Measurements from ENCODE around the gene GCNT3.

The GCNT3 gene, protein sequence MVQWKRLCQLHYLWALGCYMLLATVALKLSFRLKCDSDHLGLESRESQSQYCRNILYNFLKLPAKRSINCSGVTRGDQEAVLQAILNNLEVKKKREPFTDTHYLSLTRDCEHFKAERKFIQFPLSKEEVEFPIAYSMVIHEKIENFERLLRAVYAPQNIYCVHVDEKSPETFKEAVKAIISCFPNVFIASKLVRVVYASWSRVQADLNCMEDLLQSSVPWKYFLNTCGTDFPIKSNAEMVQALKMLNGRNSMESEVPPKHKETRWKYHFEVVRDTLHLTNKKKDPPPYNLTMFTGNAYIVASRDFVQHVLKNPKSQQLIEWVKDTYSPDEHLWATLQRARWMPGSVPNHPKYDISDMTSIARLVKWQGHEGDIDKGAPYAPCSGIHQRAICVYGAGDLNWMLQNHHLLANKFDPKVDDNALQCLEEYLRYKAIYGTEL

DNA sequence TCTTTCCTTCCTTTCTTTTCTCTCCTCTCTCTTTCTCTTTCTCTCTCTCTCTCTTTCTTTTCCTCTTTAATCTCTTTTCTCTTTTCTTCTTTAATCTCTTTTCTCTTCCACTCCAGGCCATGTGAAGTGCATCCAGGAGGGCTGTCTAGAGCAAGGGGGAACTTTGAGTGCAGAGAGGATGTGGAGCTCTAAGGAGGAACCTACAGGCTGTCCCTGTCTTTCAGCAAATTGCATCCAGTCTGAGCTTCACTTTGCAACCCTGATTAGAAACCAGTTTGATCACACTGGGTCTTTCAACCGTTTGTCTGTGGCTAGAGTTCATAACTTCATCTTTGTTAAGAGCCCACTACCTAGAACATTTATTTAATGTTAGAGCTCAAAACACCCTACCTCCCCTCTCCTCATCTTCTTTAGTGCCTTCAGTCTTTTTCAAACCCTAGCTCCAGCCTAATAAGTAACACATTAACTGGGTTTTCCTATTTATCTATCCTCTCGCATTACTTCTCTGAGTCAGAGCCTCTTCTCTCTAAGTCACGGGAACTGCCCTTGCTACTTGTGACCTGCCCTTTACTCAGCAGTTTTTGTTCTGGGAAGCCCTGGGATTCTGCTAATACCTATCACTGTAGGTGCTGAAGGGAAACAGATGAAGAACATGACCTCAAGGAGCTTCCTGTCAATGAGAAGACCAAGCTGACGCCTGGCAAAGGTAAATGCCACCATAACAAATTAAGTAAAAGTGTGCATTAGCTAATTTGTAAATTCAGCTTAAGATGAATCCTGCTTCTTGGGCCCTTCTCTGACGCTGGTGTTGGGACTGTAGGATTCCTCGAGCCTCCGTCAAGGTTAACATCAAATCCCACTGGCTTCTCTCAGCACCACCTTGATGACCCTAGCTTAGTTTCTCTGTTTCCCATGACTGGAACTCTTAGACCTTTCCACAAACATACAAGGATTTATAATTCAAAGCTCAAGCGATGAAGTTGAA lies at the start of gene GCNT3:
Gene GCNT3 (plus strand): TSS at position 508 of the 985 bp plus-strand sequence. CDS start 6,456 bp downstream, outside the sequence.
- DNase-seq = no peak

DNA sequence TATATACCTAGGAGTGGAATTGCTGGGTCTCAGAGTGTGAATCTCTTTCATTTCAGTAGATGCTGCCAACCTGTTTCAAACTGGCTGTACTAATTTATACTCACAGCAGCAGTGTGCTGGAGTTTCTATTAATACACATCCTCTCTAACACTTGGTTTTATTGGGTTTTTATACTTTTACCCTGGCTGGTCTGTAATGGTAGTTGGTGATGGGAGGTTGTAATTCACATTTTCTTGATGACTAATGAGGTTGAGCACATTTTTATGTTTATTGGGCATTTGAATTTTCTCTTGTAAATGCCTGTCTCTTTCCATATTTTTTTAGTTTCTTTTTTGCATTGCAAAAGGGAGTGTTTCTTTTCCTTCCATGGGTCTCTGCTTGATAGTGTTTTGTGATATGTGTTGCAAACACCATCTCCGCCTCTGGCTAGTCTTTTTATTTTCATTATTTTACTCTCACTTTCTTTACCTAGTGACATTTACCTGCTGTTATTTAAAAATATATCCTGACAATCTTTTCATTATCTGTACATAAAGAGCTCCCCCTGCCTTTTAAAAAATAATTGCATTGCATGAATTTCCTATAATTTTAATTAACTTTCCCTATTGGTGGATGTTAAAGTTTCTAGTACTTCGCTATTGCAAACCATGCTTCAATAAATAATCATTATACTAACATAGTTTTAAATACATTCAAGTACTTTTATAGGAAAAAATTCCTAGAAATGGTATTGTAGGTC lies 49.0 kb upstream of the GCNT3 start:
- no peak for DNase-seq

DNA sequence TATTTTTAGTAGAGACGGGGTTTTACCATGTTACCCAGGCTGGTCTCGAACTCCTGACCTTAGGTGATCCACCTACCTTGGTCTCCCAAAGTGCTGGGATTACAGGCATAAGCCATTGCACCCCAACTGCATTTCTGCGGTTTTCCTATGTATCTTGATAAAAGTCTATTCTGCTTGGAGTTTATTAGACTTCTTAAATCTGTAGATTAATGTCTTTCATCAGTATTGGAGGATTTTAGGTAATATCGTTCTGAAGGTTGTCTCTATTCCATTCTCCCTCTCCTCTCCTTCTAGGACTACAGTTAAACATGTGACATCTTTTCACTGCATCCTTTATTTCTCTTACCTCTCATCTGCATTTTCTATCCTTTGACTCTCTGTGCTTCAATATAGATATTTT lies 46.3 kb upstream of the GCNT3 start:
- DNase-seq = no peak

DNA sequence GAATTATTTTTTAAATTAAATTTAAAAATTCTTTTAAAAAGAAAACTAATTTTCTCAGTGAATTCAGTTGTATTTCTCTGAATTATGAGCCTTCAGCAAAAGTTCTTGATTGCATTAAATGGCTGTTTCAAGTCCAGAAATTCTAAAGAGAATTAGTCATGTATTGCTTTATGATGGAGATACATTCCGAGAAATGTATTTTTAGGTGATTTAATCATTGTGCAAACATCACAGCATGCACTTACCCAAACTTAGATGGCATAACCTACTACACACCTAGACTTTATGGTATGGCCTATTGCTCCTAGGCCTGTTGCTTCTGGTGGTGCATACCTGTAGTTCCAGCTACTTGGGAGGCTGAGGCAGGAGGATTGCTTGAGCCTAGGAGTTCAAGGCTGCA lies 44.3 kb upstream of the GCNT3 start:
- no peak for DNase-seq

DNA sequence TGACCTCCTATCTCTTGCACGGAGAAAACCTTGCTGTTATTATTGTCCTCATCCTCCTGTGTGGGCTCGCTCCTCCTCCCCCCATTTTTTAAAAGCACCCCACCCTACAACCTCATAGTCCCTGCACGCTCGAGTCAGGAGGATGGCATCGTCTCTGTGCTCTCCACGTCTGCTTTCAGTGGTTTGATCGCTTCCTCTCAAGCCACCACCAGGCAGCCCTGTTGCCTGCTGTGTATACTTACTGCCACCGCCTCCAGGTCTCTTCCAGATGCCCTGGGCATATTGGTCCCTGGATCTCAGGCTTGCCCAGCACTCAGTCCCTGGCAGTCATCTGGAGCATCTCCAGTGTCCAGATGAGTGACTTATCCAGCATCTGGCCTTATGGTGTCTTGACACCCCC lies 42.1 kb upstream of the GCNT3 start:
- DNase-seq = no peak

DNA sequence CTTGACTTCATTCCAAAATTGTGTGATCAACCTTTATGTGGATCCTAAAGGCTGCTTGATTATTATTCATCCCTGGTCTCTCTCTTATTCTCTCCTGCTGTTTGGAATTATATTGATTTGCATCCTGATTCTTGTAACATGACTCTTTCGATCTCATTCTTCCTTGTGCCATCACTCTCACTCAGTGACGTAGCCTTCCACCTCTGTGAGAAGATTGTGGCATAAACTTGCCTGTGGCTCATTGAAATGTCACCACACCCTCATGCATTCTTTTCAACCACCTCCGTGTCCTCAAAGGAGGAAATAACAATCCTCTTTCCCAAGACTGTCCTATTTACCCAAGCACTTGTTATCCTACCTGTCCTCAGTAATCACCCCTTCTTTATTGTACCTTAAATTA lies 41.3 kb upstream of the GCNT3 start:
- DNase-seq = no peak

DNA sequence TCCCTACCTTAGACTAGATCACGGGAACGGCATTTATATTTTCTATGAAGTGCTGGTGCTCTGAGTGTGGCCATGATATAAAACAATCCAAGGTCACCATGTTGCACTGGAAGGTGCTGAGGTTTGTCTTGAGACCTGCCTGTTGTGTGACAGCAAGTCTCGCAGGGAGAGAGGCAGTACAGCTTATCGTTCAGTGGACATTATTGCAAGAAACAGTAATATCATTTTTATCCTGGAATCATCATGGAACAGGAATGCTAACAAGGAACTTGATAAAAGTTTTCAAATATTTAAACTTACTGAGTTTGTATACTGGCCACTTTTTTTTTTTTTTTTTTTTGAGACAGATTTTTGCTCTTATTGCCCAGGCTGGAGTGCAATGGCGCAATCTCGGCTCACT lies 40.0 kb upstream of the GCNT3 start:
- DNase-seq = no peak

DNA sequence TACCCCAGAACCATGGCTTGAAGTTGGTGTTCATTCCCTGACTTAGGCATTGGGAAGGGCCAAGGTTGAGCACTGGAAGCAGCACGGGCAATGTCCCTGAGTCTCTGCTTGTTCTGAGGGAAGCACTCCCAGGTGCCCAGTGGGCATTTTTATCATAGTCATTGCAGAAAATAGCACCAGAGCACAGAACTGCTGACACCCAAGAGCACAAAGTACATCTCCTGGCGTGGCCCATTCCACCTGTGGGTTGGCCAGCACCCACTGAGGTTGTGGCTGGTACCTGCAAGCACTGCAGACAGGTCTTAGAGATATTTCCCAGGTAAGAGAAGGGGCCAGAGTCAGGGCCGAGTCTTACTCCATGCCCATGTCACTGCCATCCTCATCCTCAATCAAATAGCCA lies 28.5 kb upstream of the GCNT3 start:
- DNase-seq = no peak

DNA sequence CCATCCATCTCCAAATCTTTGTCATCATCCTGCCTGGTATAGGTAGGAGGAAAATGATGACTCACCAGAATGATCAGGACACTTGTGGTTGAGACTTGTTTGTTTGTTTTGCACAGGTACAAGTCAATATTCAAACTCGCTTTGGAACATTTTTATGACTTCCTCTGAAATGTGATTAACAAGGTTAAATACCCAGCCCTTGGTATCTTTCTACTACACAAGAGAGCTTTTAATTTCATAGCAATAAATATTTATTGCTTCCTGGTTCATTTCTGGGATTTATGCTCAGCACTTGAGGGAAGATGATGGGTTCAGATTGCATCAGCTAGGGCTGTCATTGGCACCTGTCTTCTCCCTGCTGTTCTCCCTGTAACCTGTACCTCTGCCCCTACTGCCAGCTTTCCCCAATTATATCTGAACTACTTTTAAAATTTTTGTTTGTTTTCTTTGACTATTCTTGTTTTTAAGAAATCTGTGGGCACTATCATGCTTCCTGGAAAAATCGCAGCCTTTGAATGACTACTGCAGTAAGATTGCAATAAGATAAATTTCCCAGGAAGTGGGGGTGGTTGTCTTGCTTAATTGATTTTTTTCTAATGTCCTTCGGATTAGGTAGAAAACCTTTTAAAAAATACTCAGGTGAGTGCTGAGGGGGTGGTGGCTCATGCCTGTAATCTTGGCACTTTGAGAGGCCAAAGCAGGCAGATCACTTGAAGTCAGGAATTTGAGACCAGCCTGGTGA lies 24.3 kb upstream of the GCNT3 start:
- peak; percentile 5 for DNase-seq

DNA sequence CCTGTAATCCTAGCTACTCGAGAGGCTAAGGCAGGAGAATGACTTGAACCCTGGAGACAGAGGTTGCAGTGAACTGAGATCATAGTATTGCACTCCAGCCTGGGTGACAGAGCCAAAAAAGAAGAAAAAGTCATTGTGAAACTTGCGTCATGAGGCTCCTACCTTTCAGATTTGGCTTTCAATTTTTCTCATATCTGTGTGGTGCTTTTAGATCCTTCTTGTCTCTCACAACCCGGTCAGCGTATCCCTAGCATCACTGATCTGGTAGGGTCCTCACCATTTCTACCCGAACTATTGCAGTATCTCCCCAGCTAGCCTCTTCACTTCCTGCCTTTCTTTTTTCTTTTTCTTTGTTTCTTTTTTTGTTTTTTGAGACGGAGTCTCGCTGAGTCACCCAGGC lies 21.6 kb upstream of the GCNT3 start:
- no peak for DNase-seq

DNA sequence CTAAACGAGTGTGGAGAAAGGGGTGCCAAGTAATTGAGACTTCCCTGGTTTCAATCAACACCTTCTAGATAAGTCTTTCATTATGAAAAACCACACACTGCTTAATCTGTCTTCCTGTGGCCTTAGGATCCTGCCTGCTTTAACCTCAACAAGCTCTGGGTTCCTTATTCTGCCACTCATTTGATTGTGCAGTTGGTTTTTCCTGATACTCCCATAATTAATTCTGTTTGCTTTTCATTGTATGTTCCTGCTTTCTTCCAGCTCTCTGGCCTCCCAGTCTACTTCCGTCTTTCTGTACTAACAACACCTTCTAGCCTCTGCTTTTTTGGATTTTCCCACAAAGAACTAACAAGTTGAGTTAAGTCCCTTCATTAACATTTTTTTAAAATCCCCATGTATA lies 20.2 kb upstream of the GCNT3 start:
- no peak for DNase-seq

DNA sequence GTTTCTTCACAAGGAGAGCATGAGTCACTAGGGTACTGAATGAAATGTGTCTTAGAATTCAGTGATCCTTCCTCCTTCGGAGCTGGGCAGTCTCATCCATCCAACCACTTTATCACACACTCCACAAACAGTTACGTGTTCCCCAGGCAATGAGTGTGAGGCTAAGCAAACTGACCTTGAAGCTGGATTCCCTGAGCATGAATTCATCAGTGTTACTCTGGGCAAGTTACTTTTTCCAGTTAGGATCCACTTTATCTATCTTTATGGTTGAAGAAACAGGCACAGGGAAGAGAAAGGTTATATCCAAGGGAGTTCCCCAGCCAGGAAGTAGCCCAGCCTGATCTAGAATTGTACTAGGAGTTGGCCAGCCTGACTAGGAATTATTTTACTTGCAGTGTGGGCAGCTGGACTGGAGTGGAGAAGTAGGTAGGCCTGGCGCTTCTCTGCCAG lies 17.1 kb upstream of the GCNT3 start:
- DNase-seq = no peak

DNA sequence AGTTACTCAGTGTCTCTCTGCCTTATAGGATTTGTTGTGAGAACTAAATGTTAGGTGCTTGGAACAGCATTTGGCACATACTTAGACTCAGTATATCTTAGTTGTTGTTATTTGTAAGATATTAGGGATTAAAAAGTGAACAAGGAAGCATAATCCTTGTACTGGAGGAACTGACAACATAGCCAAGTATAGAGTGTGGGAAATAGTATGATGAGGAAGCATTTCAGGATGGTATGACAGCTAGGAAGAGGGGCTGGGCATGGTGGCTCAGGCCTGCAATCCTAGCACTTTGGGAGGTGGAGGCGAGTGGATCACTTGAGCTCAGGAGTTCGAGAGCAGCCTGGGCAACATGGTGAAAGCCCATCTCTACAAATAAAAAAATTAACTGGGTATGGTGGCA lies 16.6 kb upstream of the GCNT3 start:
- DNase-seq = no peak

DNA sequence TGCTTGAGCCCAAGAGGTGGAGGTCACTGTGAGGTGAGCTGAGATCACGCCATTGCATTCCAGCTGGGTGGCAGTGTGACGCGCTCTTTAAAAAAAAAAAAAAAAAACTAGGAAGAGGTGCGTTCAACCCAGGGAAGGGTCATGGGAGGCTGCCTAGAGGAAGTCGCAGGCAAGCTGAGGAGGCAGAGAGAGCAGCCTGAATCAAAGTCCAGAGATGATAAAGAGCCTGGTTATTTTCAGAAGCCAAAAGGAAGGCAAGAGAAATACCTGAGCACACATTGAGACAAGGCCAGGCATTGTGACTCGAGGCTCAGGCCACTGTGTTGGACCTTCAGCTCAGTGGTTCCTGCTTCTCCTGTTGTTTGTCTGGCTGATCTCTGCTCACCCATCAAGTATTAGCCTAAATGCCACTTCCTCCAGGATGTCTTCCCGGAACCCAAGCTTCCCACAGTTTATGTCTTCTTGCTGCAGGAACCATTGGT lies 16.1 kb upstream of the GCNT3 start:
- no peak for DNase-seq

DNA sequence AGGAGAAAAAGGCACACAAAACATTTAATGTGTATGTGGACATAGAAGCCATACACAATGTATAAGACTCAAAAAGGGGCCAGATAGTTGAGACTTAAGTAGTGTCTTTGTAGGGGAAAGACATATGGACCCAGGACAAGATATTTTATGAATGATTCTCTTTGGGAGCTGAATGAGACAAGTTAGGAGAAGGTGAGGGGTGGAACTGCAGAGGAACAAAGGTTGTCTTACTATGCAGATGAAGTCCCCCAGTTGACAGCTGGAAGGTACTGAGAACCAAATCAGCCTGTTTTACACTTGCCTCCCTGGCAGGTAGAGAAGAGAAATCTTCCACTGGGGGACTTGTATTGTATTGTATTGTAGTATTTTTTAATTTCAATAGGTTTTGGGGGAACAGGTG lies 14.9 kb upstream of the GCNT3 start:
- no peak for DNase-seq

DNA sequence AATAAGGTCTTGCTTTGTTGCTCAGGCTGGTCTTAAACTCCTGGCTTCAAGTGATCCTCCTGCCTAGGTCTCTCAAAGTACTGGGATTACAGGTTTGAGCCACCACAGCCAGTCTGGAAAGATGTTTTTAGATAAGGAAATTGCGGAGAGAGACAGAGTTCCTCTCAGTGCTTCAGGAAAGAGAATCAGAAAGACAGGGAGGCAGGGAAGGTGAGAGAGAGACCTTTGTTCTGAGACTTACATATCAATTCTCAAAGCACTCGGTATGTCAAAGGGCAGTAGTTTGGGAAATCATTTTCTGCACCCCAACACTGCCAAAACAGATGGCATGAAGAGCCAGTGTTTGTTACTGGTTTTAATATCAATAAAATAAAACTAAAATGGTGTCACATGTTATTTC lies 13.1 kb upstream of the GCNT3 start:
- no peak for DNase-seq

DNA sequence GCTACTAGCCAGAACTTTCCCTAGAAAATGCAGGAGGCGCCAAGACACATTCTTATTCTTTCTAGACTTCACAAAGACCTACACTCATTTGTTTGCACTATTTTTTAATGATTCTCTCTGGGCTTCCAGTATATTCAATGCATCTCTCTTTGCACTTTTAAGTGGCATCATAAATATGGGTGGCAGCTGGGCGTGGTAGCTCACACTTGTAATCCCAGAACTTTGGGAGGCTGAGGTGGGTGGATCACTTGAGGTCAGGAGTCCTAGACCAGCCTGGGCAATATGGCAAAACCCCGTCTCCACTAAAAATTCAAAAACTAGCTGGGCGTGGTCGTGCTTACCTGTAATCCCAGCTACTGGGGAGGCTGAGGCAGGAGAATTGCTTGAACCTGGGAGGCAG lies 5.6 kb upstream of the GCNT3 start:
- no peak for DNase-seq

DNA sequence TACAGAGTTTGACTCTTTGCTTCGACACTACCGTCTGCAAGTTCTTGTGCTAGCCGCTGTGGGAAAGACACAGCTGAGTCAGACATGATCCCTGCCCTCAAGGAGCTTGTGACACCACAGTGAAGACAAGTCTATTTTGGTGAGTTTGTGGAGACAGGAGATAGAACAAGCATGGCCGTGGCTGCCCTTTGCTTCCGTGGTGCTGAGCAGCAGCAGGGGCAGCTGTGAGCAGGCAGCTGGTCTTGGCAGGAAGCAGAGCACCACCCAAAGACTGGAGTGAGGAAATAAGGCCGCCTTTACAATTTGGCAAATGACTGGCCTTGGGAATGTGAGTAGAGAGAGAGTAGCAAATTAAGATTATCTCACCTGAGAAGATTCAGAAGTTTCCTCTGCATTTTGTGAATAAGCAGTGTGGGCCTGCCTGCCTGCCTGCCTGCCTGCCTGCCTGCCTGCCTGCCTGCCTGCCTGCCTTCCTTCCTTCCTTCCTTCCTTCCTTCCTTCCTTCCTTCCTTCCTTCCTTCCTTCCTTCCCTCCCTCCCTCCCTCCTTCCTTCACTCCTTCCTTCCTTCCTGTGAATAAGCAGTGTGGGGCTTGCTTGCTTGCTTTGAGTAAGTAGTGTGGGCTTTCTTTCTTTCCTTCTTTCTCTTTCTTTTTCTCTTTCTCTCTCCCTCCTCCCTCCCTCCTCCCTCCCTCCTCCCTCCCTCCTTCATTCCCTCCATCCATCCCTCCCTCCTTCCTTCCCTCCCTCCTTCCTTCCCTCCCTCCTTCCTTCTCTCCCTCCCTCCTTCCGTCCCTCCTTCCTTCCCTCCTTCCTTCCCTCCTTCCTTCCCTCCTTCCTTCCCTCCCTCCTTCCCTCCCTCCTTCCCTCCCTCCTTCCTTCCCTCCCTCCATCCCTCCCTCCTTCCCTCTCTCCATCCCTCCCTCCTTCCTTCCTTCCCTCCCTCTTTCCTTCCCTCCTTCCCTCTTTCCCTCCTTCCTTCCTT lies 1.6 kb upstream of the GCNT3 start:
- DNase-seq = no peak

DNA sequence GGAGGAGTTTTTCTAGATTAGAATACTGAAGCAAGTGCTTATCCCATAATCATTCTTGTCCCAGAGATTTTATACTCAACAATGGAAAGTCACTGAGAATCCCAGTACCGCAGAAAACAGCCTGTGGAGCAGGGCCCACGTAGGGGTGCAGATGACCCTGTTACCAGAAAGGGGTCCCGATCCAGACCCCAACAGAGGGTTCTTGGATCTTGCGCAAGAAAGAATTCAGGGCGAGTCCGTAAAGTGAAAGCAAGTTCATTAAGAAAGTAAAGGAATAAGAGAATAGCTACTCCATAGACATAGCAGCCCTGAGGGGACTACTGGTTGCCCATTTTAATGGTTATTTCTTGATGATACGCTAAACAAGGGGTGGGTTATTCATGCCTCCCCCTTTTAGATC lies 2.6 kb downstream of the GCNT3 start:
- DNase-seq = no peak

DNA sequence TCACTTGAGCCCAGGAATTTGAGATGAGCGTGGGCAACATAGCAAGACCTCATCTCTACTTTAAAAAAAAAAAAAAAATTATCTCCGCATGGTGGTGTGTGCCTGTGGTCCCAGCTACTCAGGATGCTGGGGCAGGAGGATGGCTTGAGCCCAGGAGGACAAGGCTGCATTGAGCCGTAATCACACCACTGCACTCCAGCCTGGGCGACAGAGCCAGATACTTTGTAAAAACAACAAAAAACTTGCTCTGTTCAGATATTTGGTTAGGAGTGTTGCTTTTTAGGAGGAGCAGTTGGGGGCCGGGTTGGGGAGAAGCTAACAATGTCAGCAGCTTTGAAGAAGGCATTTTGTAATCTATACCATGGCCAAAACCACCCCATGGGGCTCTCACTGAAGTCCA lies 4.1 kb downstream of the GCNT3 start:
- no peak for DNase-seq

DNA sequence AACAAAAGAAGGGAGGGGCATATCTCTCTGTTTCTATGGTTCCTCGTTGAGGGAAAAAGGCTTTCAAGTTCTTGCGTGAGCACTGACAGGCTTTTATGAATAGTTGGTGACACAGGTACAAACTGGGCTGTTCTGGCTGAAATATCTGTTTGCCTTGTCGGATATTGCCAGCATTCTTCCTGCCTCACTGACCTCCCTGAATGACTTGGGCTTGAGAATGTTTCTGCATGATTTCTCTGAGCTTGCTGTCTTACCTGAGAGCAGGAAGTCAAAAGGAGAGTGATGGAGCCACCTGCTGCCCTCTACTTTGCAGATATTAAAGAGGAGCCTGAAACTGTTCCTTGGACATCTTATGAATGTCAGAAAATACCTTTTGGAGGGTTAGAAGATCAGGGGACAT lies 4.8 kb downstream of the GCNT3 start:
- no peak for DNase-seq
